GM04504 (cell line): ENCODE data around the gene FMOD.
"Not testable (repeated sequence)": the region's sequence is repeated elsewhere in the genome, so short reads cannot be mapped to it uniquely, and the experiment has no call there.

ENCODE experiments used
- DNase-seq: peaks from one replicate; pipeline ENCODE4 v3.0.0-alpha.2; 2012; ENCODE audit warnings: low read depth

The FMOD gene

GRCh38 chr1:203306089-203306964, 44.6 kb downstream of the FMOD start:
- peak; percentile 58 for DNase-seq

- no peak for DNase-seq
Observed at GRCh38 chr1:203305809-203306088, 45.2 kb downstream of the FMOD start.

- DNase-seq = peak; percentile 71
Observed at GRCh38 chr1:203304919-203305808, 45.8 kb downstream of the FMOD start, which contains the start of gene BTG2. BTG2 (plus strand) TSS chr1:203305519; CDS start chr1:203305607, 88 bp downstream.

GRCh38 chr1:203304391-203304918, 46.5 kb downstream of the FMOD start:
- DNase-seq = no peak

GRCh38 chr1:203302894-203303293, 48.0 kb downstream of the FMOD start:
- DNase-seq = no peak

- no peak for DNase-seq
Observed at GRCh38 chr1:203302456-203302855, 48.5 kb downstream of the FMOD start.

GRCh38 chr1:203301331-203301668, 49.6 kb downstream of the FMOD start:
- DNase-seq = no peak

GRCh38 chr1:203300441-203301330, 50.2 kb downstream of the FMOD start:
- no peak for DNase-seq

GRCh38 chr1:203299719-203300429, 51.0 kb downstream of the FMOD start:
- DNase-seq = not testable (repeated sequence)

- DNase-seq = no peak
Observed at GRCh38 chr1:203299169-203299568, 51.8 kb downstream of the FMOD start.

GRCh38 chr1:203296460-203297073, 54.4 kb downstream of the FMOD start:
- peak; percentile 31 for DNase-seq

- DNase-seq = no peak
Observed at GRCh38 chr1:203295796-203296195, 55.1 kb downstream of the FMOD start.

GRCh38 chr1:203291201-203292096, 59.5 kb downstream of the FMOD start:
- no peak for DNase-seq
